Activated naive CD4-positive, alpha-beta T cell treated with anti-CD3 and anti-CD28 coated beads, Interleukin-2, amount 50 U/mL, for 72 hours (primary cell): Measurements from ENCODE around the gene FITM1. TPM values are rescaled to one million over a fixed set of nuclear protein-coding genes. Genes with fewer than 3 reads are reported as not detected.
A peak's percentile ranks its signal among the peaks of the same experiment; 100 is the strongest.

Experiments
- ATAC-seq, 2 donors: fragments of 150-1000 bp; cut with Tn5 transposase; 2 replicates each; pipeline ENCODE4 v1.10.0; 2021; ENCODE audit warnings: mild to moderate bottlenecking in 2 of 2, moderate library complexity in 2 of 2
- DNase-seq, 2 donors: peaks; one replicate each; pipeline ENCODE4 v3.0.0; 2021 to 2022; ENCODE audit warnings: low spot score in 2 of 2
- H3K27ac Mint-ChIP-seq, 2 donors: one replicate each; pipeline ENCODE4 v1.8.0; 2022; ENCODE audit warnings: mild to moderate bottlenecking in 2 of 2, mixed read lengths in 2 of 2
- H3K36me3 Mint-ChIP-seq, 2 donors: one replicate each; pipeline ENCODE4 v1.8.0; 2022; ENCODE audit warnings: mixed read lengths in 2 of 2
- H3K9me3 Mint-ChIP-seq, 2 donors: one replicate each; pipeline ENCODE4 v1.8.0; 2022; ENCODE audit warnings: mixed read lengths in 2 of 2
- total RNA-seq, 2 donors: library from RNA; stranded (reverse); gene quantifications; one replicate each; pipeline ENCODE4 v1.2.3, GENCODE V29; 2022

The FITM1 gene
- total RNA-seq, 2 donors from 2014 or later: 0.49 to 2.2 TPM

DNA sequence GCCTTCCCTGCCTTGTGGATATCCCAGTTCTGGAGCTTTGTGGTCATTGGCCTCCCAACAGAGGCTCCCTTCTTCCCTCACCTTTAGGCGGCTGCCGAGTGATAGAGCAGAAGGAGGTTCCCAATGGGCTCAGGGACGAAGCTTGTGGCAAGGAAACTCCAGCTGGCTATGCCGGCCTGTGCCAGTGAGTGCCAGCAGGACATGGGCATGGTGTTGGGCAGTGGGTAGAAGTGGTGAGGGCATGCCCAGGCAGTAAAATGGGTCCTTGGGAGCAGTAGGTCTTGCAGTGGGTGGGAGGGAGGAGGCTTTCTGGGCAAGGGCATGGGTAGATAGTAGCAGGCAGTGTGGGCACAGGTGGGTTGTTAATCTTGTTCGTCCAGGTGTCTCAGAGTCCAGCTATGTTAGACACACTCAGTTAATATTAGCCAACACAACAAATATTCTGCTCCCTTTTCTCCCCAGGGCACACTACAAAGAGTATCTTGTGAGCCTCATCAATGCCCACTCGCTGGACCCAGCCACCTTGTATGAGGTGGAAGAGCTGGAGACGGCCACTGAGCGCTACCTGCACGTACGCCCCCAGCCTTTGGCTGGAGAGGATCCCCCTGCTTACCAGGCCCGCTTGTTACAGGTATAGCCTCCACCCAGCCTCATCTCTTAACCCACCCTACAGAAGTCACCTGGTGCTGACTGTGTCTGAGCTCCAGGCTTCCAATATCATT lies 29.5 kb downstream of the FITM1 start:
- ATAC-seq: no peak
- DNase-seq: no peak
- H3K9me3 Mint-ChIP-seq: no peaks in the 10 kb centered on the region
- peaks cover 33 to 67% of the 10 kb centered on the region in 2 donors for H3K36me3 Mint-ChIP-seq
- peak overlapping the region; percentile 100 for H3K27ac Mint-ChIP-seq

DNA sequence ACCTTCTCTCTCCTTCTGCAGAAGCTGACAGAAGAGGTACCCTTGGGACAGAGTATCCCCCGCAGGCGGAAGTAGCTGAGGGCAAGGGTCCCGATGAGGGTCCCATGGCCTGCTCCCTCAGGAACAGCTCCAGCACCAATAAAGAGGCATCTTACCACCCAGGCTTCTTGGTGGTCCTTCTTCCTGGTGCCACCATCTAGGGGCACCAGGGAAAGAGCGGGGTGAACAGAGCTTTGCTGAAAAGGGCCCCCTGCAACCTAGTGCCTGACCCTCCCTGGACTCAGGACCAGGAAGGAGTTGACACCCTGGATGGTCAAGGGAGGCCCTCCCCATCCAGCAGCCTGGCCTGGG lies 30.0 kb downstream of the FITM1 start:
- Mint-ChIP-seq H3K27ac (peak overlapping the region; percentile 100), H3K36me3 (peaks cover 33 to 70% of the 10 kb centered on the region in 2 donors), H3K9me3 (no peaks in the 10 kb centered on the region)
- no peak for ATAC-seq
- no peak for DNase-seq

DNA sequence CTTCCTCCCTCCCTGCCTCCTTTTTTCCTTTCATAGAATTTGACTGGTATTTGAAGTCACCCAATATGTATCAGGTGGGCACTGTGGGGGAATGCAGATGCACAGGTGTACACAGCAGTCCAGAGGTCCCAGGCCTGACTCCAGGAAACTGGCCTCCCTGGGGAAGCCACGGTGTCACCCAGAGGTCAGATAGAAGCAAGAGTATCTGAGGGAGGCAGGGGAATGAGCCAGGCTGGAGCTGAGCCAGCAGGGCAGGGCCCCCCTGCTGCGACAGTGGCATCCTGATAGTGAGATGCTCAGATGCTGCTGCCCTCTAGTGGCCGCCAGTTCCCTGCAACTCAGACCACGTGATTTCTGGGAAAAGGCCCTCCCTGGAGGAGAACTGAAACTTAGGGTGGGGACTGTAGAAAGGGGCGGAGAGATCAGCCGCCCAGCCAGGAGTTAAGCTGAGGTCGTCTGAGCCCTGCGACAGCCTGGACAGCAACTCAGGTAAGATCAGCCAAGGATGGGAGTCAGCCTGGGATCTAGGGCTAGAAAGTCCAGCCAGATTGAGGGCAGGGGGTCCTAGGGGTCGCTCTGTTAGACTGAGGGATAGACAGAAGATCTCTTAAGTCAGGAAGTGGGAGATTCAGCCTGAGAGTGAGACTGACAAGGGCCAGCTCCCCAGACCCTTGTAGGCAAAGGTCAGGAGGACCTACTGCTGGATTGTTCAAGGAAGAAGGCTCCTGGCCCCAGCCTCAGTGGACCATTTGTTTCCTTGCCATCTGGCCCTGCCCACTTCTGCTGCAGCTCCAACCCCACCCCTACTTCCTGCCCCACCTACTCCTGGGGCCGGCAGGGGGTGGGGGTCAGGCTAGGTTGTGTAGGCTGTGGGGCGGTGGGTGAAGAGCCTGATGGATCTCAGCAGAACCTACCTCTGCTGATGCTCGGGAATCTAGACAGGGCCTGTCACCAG lies 30.7 kb downstream of the FITM1 start, which contains the start of gene IRF9:
IRF9 (plus strand) TSS at position 416 of the 955 bp plus-strand sequence. CDS start 880 bp downstream, outside the sequence.
- Mint-ChIP-seq H3K36me3 (peaks cover 33 to 69% of the 10 kb centered on the region in 2 donors), H3K27ac (peak within 1 kb of the TSS; percentile 100), H3K9me3 (no peaks in the 10 kb centered on the region)
- peak; percentile 86 to 89 for ATAC-seq
- peak; percentile 98 to 100 for DNase-seq

DNA sequence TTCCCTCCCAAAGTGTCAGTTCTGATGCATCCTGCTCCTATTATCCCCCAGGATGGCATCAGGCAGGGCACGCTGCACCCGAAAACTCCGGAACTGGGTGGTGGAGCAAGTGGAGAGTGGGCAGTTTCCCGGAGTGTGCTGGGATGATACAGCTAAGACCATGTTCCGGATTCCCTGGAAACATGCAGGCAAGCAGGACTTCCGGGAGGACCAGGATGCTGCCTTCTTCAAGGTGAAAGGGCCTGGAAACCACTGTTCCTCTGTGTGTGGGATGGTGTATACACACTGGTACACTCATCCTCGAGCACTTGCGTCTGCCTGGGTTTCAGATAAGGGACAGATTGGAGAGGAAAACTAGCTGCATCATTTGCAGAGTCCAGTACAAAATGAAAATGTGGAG lies 31.6 kb downstream of the FITM1 start:
- DNase-seq (no peak), ATAC-seq (peak in 1 of 2 donors; percentile 23)
- Mint-ChIP-seq H3K9me3 (no peaks in the 10 kb centered on the region), H3K36me3 (peaks cover 33 to 71% of the 10 kb centered on the region in 2 donors), H3K27ac (peak overlapping the region; percentile 100)

DNA sequence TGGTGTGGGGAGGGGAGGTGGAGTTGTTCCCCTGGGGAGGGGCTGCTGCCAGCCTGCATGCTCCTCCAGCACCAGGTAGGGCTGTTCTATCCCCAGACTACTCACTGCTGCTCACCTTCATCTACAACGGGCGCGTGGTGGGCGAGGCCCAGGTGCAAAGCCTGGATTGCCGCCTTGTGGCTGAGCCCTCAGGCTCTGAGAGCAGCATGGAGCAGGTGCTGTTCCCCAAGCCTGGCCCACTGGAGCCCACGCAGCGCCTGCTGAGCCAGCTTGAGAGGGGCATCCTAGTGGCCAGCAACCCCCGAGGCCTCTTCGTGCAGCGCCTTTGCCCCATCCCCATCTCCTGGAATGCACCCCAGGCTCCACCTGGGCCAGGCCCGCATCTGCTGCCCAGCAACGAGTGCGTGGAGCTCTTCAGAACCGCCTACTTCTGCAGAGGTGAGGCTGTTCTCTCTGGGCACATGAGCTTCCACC lies 34.1 kb downstream of the FITM1 start:
- no peaks in the 10 kb centered on the region for H3K9me3 Mint-ChIP-seq

GRCh38 chr14:24165785-24166184 lies 35.3 kb downstream of the FITM1 start:
- ATAC-seq (no peak), DNase-seq (no peak)
- H3K9me3 Mint-ChIP-seq: no peaks in the 10 kb centered on the region
- peaks cover 34 to 77% of the 10 kb centered on the region in 2 donors for H3K36me3 Mint-ChIP-seq
- H3K27ac Mint-ChIP-seq: peak overlapping the region; percentile 72 to 90

More for the DNA sequence above, 34.1 kb downstream of the FITM1 start:
- ATAC-seq: no peak
- H3K27ac Mint-ChIP-seq: peak overlapping the region; percentile 100
- peaks cover 38 to 81% of the 10 kb centered on the region in 2 donors for H3K36me3 Mint-ChIP-seq
- no peak for DNase-seq

GRCh38 chr14:24167469-24168114 lies 37.1 kb downstream of the FITM1 start:
- peak overlapping the region; percentile 72 to 95 for H3K27ac Mint-ChIP-seq
- ATAC-seq (no peak), DNase-seq (no peak)
- H3K9me3 Mint-ChIP-seq: no peaks in the 10 kb centered on the region
- peaks cover 16 to 67% of the 10 kb centered on the region in 2 donors for H3K36me3 Mint-ChIP-seq

- Mint-ChIP-seq H3K36me3 (peaks cover 13 to 37% of the 10 kb centered on the region in 2 donors), H3K27ac (peak within 1 kb of the TSS; percentile 74 to 95), H3K9me3 (no peaks in the 10 kb centered on the region)
- DNase-seq (peak; percentile 60 to 73), ATAC-seq (peak; percentile 74)
These were observed 41.2 kb downstream of the FITM1 start, which contains the start of gene REC8 for GRCh38 chr14:24171422-24172260. TSS of gene REC8 (plus strand) at chr14:24172080. CDS start at chr14:24172553, 473 bp downstream.

GRCh38 chr14:24172261-24172860 lies 41.9 kb downstream of the FITM1 start:
- ATAC-seq (no peak), DNase-seq (no peak)
- peaks cover 13 to 32% of the 10 kb centered on the region in 2 donors for H3K36me3 Mint-ChIP-seq
- H3K9me3 Mint-ChIP-seq: no peaks in the 10 kb centered on the region
- peak overlapping the region; percentile 50 to 74 for H3K27ac Mint-ChIP-seq

DNA sequence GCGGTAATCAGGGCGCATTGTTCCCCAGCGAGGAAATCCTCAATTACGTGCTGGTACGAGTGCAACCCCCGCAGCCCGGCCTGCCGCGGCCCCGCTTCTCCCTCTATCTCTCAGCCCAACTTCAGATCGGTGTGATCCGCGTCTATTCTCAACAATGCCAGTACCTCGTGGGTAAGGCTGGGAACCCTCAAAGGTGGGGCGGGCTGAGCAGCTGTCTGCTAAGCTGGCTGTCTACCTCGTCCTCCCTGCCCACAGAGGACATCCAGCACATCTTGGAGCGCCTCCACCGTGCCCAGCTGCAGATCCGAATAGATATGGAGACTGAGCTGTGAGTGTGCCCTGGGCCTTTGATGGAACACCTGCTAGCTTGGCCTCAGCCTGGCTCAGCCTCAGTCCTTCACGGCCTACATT lies 42.4 kb downstream of the FITM1 start:
- DNase-seq (no peak), ATAC-seq (no peak)
- Mint-ChIP-seq H3K27ac (peak overlapping the region; percentile 73 to 85), H3K36me3 (peaks cover 13 to 28% of the 10 kb centered on the region in 2 donors), H3K9me3 (no peaks in the 10 kb centered on the region)

DNA sequence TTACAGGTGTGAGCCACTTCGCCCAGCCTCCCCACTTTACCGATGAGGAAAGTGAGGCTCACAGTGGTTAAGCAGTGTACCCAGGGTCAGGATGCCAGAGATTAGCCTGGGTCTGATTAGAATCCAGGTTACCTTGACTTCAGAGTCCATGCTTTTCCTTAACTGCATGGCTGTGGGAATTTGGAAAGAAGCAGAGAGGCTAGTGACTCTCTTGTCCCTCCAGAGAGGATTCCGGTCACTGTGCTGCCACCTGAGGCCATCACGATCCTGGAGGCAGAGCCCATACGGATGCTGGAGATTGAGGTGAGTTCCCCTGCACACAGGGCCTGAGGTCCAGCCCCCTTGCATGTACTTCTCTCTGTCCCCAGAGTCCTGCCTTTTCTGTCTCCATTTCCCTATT lies 46.1 kb downstream of the FITM1 start:
- no peak for DNase-seq
- ATAC-seq: no peak
- no peaks in the 10 kb centered on the region for H3K9me3 Mint-ChIP-seq
- H3K36me3 Mint-ChIP-seq: peaks cover 7 to 13% of the 10 kb centered on the region in 2 donors
- peak overlapping the region in 1 of 2 donors; percentile 45 for H3K27ac Mint-ChIP-seq

GRCh38 chr14:24177041-24177825 lies 46.8 kb downstream of the FITM1 start:
- Mint-ChIP-seq H3K9me3 (no peaks in the 10 kb centered on the region), H3K36me3 (peaks cover 6 to 13% of the 10 kb centered on the region in 2 donors), H3K27ac (peak overlapping the region; percentile 45 to 91)
- DNase-seq (no peak), ATAC-seq (no peak)

- H3K36me3 Mint-ChIP-seq: peaks cover 6 to 12% of the 10 kb centered on the region in 2 donors
- no peaks in the 10 kb centered on the region for H3K9me3 Mint-ChIP-seq
- peak overlapping the region in 1 of 2 donors; percentile 65 for H3K27ac Mint-ChIP-seq
- ATAC-seq: no peak
- DNase-seq: no peak
These were observed 47.4 kb downstream of the FITM1 start for GRCh38 chr14:24177891-24178290.

- no peaks in the 10 kb centered on the region for H3K9me3 Mint-ChIP-seq
- no peak for DNase-seq
- H3K27ac Mint-ChIP-seq: peak overlapping the region in 1 of 2 donors; percentile 48
- peaks cover 0 to 6% of the 10 kb centered on the region in 2 donors for H3K36me3 Mint-ChIP-seq
- ATAC-seq: no peak
These were observed 48.1 kb downstream of the FITM1 start for GRCh38 chr14:24178399-24179178.
